BE2C (cell line): Measurements from ENCODE around the gene WWC2.

Source experiments
- DNase-seq: peaks from one replicate; pipeline ENCODE4 v3.0.0-alpha.2; 2020
- H3K27me3 ChIP-seq: fragments of 250-450 bp; sonication (Bioruptor Pico); 2 replicates; pipeline ENCODE4 v1.5.1; 2020; ENCODE audit warnings: mild to moderate bottlenecking
- H3K36me3 ChIP-seq: fragments of 250-450 bp; sonication (Bioruptor Pico); 2 replicates; pipeline ENCODE4 v1.5.1; 2020; ENCODE audit warnings: mild to moderate bottlenecking
- H3K4me1 ChIP-seq: fragments of 250-450 bp; sonication (Bioruptor Pico); 2 replicates; pipeline ENCODE4 v1.5.1; 2020
- H3K4me3 ChIP-seq: 2 replicates; pipeline ENCODE4 v1.5.1; 2011; ENCODE audit warnings: low read depth, low read length
- H3K9me3 ChIP-seq: fragments of 250-450 bp; sonication (Bioruptor Pico); 2 replicates; pipeline ENCODE4 v1.5.1; 2020
- TF ChIP-seq, protein P1 (sequence below): IDR thresholded peaks from 2 replicates; pipeline ENCODE4 v1.5.1; 2012; ENCODE audit warnings: mild to moderate bottlenecking, low read depth, low read length

Gene WWC2

GRCh38 chr4:183072176-183072575, 26.9 kb upstream of the WWC2 start:
- no peaks in the 10 kb centered on the region for H3K27me3 ChIP-seq
- TF ChIP-seq, protein P1, sequence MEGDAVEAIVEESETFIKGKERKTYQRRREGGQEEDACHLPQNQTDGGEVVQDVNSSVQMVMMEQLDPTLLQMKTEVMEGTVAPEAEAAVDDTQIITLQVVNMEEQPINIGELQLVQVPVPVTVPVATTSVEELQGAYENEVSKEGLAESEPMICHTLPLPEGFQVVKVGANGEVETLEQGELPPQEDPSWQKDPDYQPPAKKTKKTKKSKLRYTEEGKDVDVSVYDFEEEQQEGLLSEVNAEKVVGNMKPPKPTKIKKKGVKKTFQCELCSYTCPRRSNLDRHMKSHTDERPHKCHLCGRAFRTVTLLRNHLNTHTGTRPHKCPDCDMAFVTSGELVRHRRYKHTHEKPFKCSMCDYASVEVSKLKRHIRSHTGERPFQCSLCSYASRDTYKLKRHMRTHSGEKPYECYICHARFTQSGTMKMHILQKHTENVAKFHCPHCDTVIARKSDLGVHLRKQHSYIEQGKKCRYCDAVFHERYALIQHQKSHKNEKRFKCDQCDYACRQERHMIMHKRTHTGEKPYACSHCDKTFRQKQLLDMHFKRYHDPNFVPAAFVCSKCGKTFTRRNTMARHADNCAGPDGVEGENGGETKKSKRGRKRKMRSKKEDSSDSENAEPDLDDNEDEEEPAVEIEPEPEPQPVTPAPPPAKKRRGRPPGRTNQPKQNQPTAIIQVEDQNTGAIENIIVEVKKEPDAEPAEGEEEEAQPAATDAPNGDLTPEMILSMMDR, result no peak
- no peaks in the 10 kb centered on the region; the same call in 1 of the 2 replicates for H3K4me1 ChIP-seq
- no peaks in the 10 kb centered on the region for H3K9me3 ChIP-seq
- no peak for DNase-seq
- H3K4me3 ChIP-seq, result no peak overlapping the region
- no peaks in the 10 kb centered on the region for H3K36me3 ChIP-seq

- Histone ChIP-seq H3K36me3 (no peaks in the 10 kb centered on the region), H3K4me1 (no peaks in the 10 kb centered on the region; the same call in 1 of the 2 replicates), H3K4me3 (no peak overlapping the region), H3K27me3 (no peaks in the 10 kb centered on the region), H3K9me3 (no peaks in the 10 kb centered on the region)
- no peak for DNase-seq
- TF ChIP-seq, protein P1, result no peak
These were observed 25.3 kb upstream of the WWC2 start for GRCh38 chr4:183073838-183074145.

DNA sequence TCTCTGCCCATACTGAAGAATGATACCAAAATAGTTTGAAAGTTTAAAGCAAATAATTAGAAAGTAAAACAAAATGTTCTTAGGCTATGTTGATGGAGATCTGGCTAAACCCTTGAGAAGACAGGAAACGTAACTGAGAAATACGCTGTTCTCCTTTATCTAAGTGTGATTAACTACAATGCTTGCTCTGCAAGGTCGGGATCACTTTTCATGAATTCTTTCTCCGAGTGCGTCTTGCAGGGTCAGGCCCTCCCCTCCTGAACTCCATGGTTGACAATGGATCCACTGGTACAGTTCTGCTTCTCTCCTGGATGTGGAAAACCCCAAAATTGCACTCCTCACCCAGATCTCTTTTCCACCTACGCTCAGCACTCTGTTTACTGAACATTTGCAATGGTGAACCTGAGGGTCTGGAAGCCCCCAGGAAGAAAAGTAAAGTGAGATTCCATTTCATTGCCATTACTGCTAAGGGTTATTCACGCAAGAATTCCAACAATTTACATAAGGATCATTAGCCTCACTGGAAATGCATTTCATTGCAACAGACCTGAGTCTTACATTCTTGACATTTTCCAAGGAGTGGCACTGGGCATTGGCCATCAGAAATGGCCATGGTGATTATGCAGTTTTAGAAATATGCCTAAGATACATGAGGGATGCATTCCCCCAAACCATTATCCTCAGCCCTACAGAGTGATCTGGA, 24.6 kb upstream of the WWC2 start:
- Histone ChIP-seq H3K27me3 (no peaks in the 10 kb centered on the region), H3K4me3 (no peak overlapping the region), H3K36me3 (no peaks in the 10 kb centered on the region), H3K4me1 (no peaks in the 10 kb centered on the region; the same call in 1 of the 2 replicates), H3K9me3 (no peaks in the 10 kb centered on the region)
- TF ChIP-seq, protein P1, result no peak
- no peak for DNase-seq

GRCh38 chr4:183078634-183079033, 20.4 kb upstream of the WWC2 start:
- Histone ChIP-seq H3K4me3 (no peak overlapping the region), H3K27me3 (no peaks in the 10 kb centered on the region), H3K9me3 (no peaks in the 10 kb centered on the region), H3K36me3 (no peaks in the 10 kb centered on the region), H3K4me1 (no peaks in the 10 kb centered on the region; the same call in 1 of the 2 replicates)
- TF ChIP-seq, protein P1, result no peak
- DNase-seq, result no peak

DNA sequence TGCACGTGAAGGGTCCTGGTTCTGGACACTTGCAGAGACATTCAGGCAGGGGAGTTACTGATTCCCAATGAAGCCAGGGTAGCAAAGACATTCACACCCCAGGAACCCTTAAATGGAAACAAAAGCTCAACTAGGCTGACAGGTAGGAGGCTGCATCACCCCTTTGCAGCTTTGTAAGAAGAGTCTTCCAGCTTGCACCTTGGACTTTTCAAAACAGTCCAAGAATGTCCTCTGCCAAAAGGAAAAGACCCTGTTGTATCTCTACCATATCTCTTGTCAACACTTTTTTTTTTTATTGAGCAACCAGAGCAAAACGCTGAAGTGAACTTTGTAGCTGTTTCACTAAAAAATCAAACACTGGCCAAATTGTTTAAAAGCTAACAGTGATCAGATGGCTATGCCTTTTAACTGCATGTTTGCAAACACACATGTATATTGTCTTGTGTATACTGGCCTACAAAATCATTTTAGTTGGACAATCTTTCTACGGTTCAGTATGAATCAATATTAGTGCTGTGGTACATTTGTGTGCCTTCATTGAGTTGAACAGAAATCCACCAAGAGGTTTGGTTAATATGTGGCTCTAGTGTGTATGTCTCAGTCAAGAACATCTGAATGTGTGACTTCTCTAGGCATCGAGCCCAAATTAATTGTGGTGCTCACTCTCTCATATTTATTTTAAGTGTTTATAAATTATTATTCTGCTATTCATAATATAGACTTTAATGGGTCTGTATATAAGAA, 18.5 kb upstream of the WWC2 start:
- H3K4me3 ChIP-seq, result no peak overlapping the region
- no peak for DNase-seq
- TF ChIP-seq, protein P1, result no peak

DNA sequence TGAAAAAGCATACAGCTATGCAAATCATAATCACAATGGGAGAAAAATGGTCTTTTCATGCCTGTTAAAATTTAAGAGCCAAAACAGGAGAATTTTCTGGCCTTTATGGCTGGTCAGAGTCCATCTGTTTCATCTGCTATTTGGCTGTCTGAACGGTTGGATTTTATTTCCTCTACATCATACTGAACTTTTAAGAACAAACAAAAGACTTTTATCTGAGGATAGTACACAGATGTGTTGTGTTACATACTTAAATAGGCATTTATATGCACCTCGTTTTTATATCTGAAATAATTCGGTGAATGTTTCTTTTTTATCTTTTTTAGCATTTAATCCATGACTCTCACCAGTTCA, 18.0 kb upstream of the WWC2 start:
- Histone ChIP-seq H3K4me3 (no peak overlapping the region), H3K27me3 (no peaks in the 10 kb centered on the region), H3K36me3 (no peaks in the 10 kb centered on the region), H3K4me1 (no peaks in the 10 kb centered on the region; the same call in 1 of the 2 replicates), H3K9me3 (no peaks in the 10 kb centered on the region)
- no peak for DNase-seq
- TF ChIP-seq, protein P1, result no peak

More for the DNA sequence above, 18.5 kb upstream of the WWC2 start:
- Histone ChIP-seq H3K4me1 (no peaks in the 10 kb centered on the region; the same call in 1 of the 2 replicates), H3K27me3 (no peaks in the 10 kb centered on the region), H3K36me3 (no peaks in the 10 kb centered on the region), H3K9me3 (no peaks in the 10 kb centered on the region)
